Fibroblast of lung (primary cell): Measurements from ENCODE around the gene DPY19L1.

Experiments used
- EZH2 ChIP-seq: IDR thresholded peaks from 2 replicates; pipeline ENCODE4 v1.5.1; 2012; ENCODE audit warnings: low read length, control low read depth, mild to moderate bottlenecking; ENCODE audit errors: missing control alignments
- TF ChIP-seq, protein P1 (sequence below), 2 donors: IDR thresholded peaks in 1 of 2; conservative IDR thresholded peaks in 1 of 2; 1 replicate in 1 of 2; 2 replicates in 1 of 2; pipeline ENCODE4 v1.5.1; 2011 to 2012; ENCODE audit warnings: low read length in 2 of 2, control low read depth in 1 of 2, inconsistent platforms in 1 of 2, low read depth in 1 of 2, mild to moderate bottlenecking in 1 of 2

DNA sequence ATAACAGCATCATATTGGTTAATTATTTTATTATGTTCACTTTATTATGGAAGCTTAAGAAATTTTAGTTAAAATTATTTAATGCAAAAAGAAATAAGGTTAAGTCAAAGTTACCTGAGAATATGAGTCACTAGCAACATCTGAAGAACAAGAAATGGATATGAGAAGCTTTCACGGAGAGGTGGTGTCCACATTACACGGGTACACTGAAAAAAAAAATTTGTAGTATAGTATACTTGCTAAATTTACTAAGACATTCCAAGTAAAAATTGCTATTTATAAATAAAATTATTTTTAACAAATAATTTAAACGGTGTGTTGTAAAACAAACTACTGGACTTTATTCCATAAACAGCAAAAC, 63.9 kb downstream of the DPY19L1 start:
- TF ChIP-seq, protein P1, sequence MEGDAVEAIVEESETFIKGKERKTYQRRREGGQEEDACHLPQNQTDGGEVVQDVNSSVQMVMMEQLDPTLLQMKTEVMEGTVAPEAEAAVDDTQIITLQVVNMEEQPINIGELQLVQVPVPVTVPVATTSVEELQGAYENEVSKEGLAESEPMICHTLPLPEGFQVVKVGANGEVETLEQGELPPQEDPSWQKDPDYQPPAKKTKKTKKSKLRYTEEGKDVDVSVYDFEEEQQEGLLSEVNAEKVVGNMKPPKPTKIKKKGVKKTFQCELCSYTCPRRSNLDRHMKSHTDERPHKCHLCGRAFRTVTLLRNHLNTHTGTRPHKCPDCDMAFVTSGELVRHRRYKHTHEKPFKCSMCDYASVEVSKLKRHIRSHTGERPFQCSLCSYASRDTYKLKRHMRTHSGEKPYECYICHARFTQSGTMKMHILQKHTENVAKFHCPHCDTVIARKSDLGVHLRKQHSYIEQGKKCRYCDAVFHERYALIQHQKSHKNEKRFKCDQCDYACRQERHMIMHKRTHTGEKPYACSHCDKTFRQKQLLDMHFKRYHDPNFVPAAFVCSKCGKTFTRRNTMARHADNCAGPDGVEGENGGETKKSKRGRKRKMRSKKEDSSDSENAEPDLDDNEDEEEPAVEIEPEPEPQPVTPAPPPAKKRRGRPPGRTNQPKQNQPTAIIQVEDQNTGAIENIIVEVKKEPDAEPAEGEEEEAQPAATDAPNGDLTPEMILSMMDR (conservative IDR thresholded peaks at IDR 0.05 in 1 of 2, IDR thresholded peaks at IDR 0.05 in 1 of 2; ENCODE audit: low read depth in 1 of 2, low read length in 2 of 2) = no peak
- no peak for TF ChIP-seq EZH2
